GM21786 (cell line): ENCODE measurements around the gene PUS7L.
"Not testable (repeated sequence)": the region's sequence is repeated elsewhere in the genome, so short reads cannot be mapped to it uniquely, and the experiment has no call there.

Experiments
- ATAC-seq: cut with Tn5 transposase; IDR thresholded peaks from one replicate; pipeline ENCODE4 v1.9.1; 2021; ENCODE audit not compliant: unreplicated experiment

PUS7L gene

GRCh38 chr12:43750814-43751213 is 7.8 kb downstream of the PUS7L start:
- ATAC-seq, result no peak

- ATAC-seq, result no peak
Observed at GRCh38 chr12:43749016-43749415, 9.6 kb downstream of the PUS7L start.

- ATAC-seq, result no peak
Observed at GRCh38 chr12:43744826-43745225, 13.8 kb downstream of the PUS7L start.

GRCh38 chr12:43742106-43742505 is 16.5 kb downstream of the PUS7L start:
- ATAC-seq, result no peak

- peak; percentile 78 for ATAC-seq
Observed at GRCh38 chr12:43740511-43741100, 18.0 kb downstream of the PUS7L start.

- no peak for ATAC-seq
Observed at GRCh38 chr12:43737646-43738045, 20.9 kb downstream of the PUS7L start.

- ATAC-seq, result no peak
Observed at GRCh38 chr12:43736927-43737440, 21.6 kb downstream of the PUS7L start.

- no peak for ATAC-seq
Observed at GRCh38 chr12:43733687-43734086, 24.9 kb downstream of the PUS7L start.

GRCh38 chr12:43730283-43730682 is 28.3 kb downstream of the PUS7L start:
- no peak for ATAC-seq

- no peak for ATAC-seq
Observed at GRCh38 chr12:43728698-43729097, 29.9 kb downstream of the PUS7L start.

GRCh38 chr12:43728117-43728516 is 30.5 kb downstream of the PUS7L start:
- ATAC-seq, result no peak

- no peak for ATAC-seq
Observed at GRCh38 chr12:43723134-43723533, 35.5 kb downstream of the PUS7L start.

- no peak for ATAC-seq
Observed at GRCh38 chr12:43722621-43723020, 36.0 kb downstream of the PUS7L start.

- ATAC-seq, result no peak
Observed at GRCh38 chr12:43711348-43711747, 47.2 kb downstream of the PUS7L start.

- ATAC-seq, result not testable (repeated sequence)
Observed at GRCh38 chr12:43703772-43704171, 54.8 kb downstream of the PUS7L start.

GRCh38 chr12:43701194-43701593 is 57.4 kb downstream of the PUS7L start:
- ATAC-seq, result not testable (repeated sequence)

- no peak for ATAC-seq
Observed at GRCh38 chr12:43696154-43696553, 62.4 kb downstream of the PUS7L start.

- no peak for ATAC-seq
Observed at GRCh38 chr12:43694879-43695278, 63.7 kb downstream of the PUS7L start.

GRCh38 chr12:43692064-43692463 is 66.5 kb downstream of the PUS7L start:
- ATAC-seq, result no peak

GRCh38 chr12:43685491-43685890 is 73.1 kb downstream of the PUS7L start:
- not testable (repeated sequence) for ATAC-seq

- peak; percentile 96 for ATAC-seq
Observed at GRCh38 chr12:43676183-43676813, 82.3 kb downstream of the PUS7L start.

GRCh38 chr12:43675048-43675904 is 83.3 kb downstream of the PUS7L start:
- no peak for ATAC-seq
